Parathyroid adenoma (tissue), 2 donors: Measurements from ENCODE around the gene TBL1Y.

Experiments used
- H2AFZ ChIP-seq: fragments of 300-600 bp; sonication (generic); one replicate; pipeline ENCODE4 v1.7.0; 2017; ENCODE audit warnings: antibody characterized with exemption, mild to moderate bottlenecking
- H3K27ac ChIP-seq: fragments of 300-600 bp; sonication (generic); one replicate; pipeline ENCODE4 v1.7.0; 2017
- H3K27me3 ChIP-seq: fragments of 300-600 bp; sonication (generic); one replicate; pipeline ENCODE4 v1.7.0; 2017; ENCODE audit warnings: low read length; ENCODE audit not compliant: control insufficient read depth, insufficient read depth
- H3K36me3 ChIP-seq: fragments of 300-600 bp; sonication (generic); one replicate; pipeline ENCODE4 v1.7.0; 2017; ENCODE audit warnings: low read length; ENCODE audit not compliant: control insufficient read depth, insufficient read depth
- H3K4me1 ChIP-seq: fragments of 300-600 bp; sonication (generic); one replicate; pipeline ENCODE4 v1.7.0; 2017; ENCODE audit warnings: control low read depth
- H3K4me2 ChIP-seq: fragments of 300-600 bp; sonication (generic); one replicate; pipeline ENCODE4 v1.7.0; 2017; ENCODE audit warnings: low read length
- H3K4me3 ChIP-seq: fragments of 300-600 bp; sonication (generic); one replicate; pipeline ENCODE4 v1.7.0; 2017; ENCODE audit warnings: low read depth, low read length
- H3K79me2 ChIP-seq: fragments of 300-600 bp; sonication (generic); one replicate; pipeline ENCODE4 v1.7.0; 2017; ENCODE audit warnings: control low read depth
- H3K9ac ChIP-seq: fragments of 300-600 bp; sonication (generic); one replicate; pipeline ENCODE4 v1.7.0; 2017; ENCODE audit warnings: mild to moderate bottlenecking
- H3K9me3 ChIP-seq: fragments of 300-600 bp; sonication (generic); one replicate; pipeline ENCODE4 v1.7.0; 2017; ENCODE audit warnings: low read length; ENCODE audit not compliant: control insufficient read depth
- TF ChIP-seq, protein P1 (sequence below): fragments of 300-600 bp; sonication (generic); IDR thresholded peaks from one replicate; pipeline ENCODE4 v1.7.0; 2017; ENCODE audit warnings: antibody characterized with exemption, mild to moderate bottlenecking
- donor health status: primary hyperparathyroidism.

The TBL1Y gene

DNA sequence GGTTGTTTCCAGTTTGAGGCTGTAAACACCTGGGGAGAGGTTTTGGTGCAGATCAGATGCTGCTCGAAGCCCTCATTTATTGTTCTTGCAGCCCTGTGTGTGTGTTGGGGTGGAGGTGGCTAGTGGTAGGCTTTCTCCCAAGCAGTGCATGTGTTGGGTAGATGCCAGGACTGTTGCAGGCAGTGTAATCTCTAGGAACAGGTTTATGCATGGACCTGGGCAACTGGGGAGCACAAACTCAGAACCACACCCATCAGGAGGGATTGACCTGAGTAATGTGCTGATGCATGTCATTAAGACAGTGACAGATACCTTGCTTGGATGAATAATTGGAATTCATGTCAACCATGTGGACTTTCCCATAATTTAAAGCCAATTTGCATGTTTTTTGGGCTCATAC, 77.3 kb downstream of the TBL1Y start:
- no peaks in the 10 kb centered on the region for H3K27me3 ChIP-seq
- H2AFZ ChIP-seq, result no peak overlapping the region
- H3K9ac ChIP-seq, result no peak overlapping the region
- no peak overlapping the region for H3K4me2 ChIP-seq
- TF ChIP-seq, protein P1, sequence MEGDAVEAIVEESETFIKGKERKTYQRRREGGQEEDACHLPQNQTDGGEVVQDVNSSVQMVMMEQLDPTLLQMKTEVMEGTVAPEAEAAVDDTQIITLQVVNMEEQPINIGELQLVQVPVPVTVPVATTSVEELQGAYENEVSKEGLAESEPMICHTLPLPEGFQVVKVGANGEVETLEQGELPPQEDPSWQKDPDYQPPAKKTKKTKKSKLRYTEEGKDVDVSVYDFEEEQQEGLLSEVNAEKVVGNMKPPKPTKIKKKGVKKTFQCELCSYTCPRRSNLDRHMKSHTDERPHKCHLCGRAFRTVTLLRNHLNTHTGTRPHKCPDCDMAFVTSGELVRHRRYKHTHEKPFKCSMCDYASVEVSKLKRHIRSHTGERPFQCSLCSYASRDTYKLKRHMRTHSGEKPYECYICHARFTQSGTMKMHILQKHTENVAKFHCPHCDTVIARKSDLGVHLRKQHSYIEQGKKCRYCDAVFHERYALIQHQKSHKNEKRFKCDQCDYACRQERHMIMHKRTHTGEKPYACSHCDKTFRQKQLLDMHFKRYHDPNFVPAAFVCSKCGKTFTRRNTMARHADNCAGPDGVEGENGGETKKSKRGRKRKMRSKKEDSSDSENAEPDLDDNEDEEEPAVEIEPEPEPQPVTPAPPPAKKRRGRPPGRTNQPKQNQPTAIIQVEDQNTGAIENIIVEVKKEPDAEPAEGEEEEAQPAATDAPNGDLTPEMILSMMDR, result no peak
- no peak overlapping the region for H3K27ac ChIP-seq
- H3K9me3 ChIP-seq, result no peaks in the 10 kb centered on the region
- H3K4me3 ChIP-seq, result no peak overlapping the region
- H3K79me2 ChIP-seq, result no peaks in the 10 kb centered on the region
- no peaks in the 10 kb centered on the region for H3K36me3 ChIP-seq
- no peaks in the 10 kb centered on the region for H3K4me1 ChIP-seq

DNA sequence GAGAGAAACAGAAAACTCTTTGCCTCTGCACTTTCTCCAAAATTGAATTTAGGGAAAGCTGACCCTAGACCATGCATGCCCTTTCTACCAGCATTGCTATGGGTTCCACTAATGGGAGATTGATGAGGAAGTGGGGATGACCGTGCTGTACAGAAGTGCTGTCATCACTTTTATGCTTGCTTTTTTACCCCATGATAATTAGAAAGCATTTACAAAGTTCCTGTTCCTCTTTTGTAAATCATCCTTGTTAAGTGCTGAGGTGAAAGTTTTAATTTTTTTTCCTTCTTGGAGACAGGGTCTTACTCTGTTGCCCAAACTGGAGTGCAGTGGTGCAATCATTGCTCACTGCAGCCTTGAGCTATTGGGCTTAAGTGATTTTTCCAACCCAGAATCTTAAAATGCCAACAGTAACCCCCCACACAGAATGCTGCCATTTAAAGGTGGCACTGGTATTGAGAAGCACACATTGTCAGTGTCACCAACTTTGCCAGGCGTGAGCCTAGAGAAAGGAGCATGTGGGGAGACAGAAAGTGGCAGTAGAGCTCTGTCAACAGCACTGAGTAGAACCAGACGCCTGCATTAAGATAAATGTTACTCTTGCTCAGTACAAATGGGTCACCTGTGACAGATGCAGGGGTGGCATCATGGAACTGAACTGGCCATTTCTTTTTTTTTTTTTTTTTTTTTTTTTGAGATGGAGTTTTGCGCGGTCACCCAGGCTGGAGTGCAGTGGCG, 79.6 kb downstream of the TBL1Y start:
- no peak overlapping the region for H3K4me2 ChIP-seq
- no peaks in the 10 kb centered on the region for H3K79me2 ChIP-seq
- H3K27me3 ChIP-seq, result no peaks in the 10 kb centered on the region
- no peaks in the 10 kb centered on the region for H3K36me3 ChIP-seq
- H3K4me3 ChIP-seq, result no peak overlapping the region
- TF ChIP-seq, protein P1, result no peak
- H3K9ac ChIP-seq, result no peak overlapping the region
- no peaks in the 10 kb centered on the region for H3K4me1 ChIP-seq
- H3K9me3 ChIP-seq, result no peaks in the 10 kb centered on the region
- H2AFZ ChIP-seq, result no peak overlapping the region
- no peak overlapping the region for H3K27ac ChIP-seq

DNA sequence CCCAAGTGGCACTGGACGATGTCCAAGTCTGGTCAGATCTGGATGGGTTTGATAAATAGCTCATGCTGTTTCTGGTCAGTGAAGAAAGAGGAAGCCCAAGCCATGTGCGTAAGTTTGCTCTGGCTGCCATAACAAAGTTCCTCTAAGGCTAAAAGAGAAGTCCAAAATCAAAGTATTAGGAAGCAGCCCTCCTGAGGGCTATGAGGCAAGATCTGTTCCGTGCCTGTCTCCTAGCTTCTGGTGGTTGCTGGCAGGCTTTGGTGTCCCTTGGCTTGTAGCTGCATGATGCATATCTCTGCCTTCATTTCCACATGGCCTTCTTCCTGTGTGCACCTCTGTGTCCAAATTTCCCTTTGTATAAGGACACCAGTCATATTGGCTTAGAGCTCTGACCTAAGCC, 81.5 kb downstream of the TBL1Y start:
- no peaks in the 10 kb centered on the region for H3K36me3 ChIP-seq
- no peaks in the 10 kb centered on the region for H3K4me1 ChIP-seq
- TF ChIP-seq, protein P1, result no peak

DNA sequence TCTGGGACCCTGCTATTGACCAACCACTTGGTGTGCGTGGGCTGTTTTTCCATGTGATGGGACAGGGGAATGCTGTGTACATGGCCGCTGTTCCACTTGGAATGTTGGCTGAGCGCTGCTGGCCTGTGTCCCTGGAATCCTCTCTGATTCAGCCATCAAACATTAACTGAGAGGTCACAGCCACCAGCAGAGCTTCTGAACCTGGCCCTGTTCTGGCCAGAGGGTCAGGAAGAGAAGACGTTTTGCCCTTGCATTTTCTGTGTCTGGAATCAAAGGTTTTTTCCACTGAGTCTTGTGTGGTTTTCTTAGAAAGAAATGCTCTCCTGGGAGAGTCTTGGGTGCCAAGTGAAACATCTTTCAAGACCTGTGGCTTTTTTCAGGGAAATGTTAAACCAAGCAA, 85.5 kb downstream of the TBL1Y start:
- Histone ChIP-seq H3K4me2 (no peak overlapping the region), H3K4me1 (no peaks in the 10 kb centered on the region), H3K9ac (no peak overlapping the region), H3K79me2 (no peaks in the 10 kb centered on the region), H2AFZ (no peak overlapping the region), H3K36me3 (no peaks in the 10 kb centered on the region), H3K4me3 (no peak overlapping the region), H3K27me3 (no peaks in the 10 kb centered on the region), H3K9me3 (no peaks in the 10 kb centered on the region), H3K27ac (no peak overlapping the region)
- TF ChIP-seq, protein P1, result no peak

More for the DNA sequence above, 81.5 kb downstream of the TBL1Y start:
- Histone ChIP-seq H3K27me3 (no peaks in the 10 kb centered on the region), H3K4me3 (no peak overlapping the region), H3K9me3 (no peaks in the 10 kb centered on the region), H3K9ac (no peak overlapping the region), H3K4me2 (no peak overlapping the region), H3K27ac (no peak overlapping the region), H2AFZ (no peak overlapping the region), H3K79me2 (no peaks in the 10 kb centered on the region)

DNA sequence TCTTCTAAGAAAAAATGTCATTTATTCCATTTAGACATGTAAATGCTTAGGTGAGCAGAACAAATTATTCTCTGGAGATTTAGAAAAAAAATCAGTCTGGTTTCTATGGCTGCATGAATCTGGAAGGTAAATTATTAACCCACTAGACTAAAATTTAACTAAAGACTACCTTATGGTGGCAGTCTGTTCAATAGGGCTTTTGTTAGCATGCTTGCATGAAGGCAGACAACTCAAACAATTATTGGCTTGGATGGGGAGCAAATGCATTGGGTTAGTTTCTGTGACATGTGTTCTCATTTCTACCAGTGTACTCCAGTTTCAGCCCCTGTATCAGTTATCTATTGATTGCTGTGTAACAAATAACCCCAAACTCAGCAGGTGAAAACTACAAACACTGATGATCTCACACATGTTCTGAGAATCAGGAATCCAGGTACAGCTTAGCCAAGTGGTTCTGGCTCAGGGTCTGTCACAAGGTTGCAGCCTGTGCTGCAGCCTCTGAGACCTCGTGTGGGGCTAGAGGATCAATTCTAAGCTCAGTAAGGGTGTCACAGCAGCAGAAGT, 87.1 kb downstream of the TBL1Y start:
- Histone ChIP-seq H3K27me3 (no peaks in the 10 kb centered on the region), H3K9ac (no peak overlapping the region), H3K79me2 (no peaks in the 10 kb centered on the region), H3K36me3 (no peaks in the 10 kb centered on the region), H2AFZ (no peak overlapping the region), H3K4me3 (no peak overlapping the region), H3K9me3 (no peaks in the 10 kb centered on the region), H3K27ac (no peak overlapping the region), H3K4me2 (no peak overlapping the region), H3K4me1 (no peaks in the 10 kb centered on the region)
- TF ChIP-seq, protein P1, result no peak
